HCT116 (cell line): ENCODE data around the gene RHOXF2. TPM values are rescaled to one million over a fixed set of nuclear protein-coding genes. Genes with fewer than 3 reads are reported as not detected.

Experiments used
- ATAC-seq: fragments of 200-7000 bp; cut with Tn5 transposase; 2 replicates; pipeline ENCODE4 v1.9.1; 2020; ENCODE audit warnings: mild to moderate bottlenecking, moderate library complexity
- BruUV-seq: library from RNA; stranded (reverse); fragments of 400-500 nt; replicated peaks from 2 replicates; lab custom pipeline; 2021; lab: Mats Ljungman, UMichigan
- CTCF ChIA-PET: fragments of 300-600 bp; sonication (Branson Sonifier 250); formaldehyde crosslinking; loops from one replicate; lab custom pipeline; 2021; ENCODE audit warnings: antibody characterized with exemption; lab: Charles Lee
- POLR2A ChIA-PET: fragments of 300-600, 350-600 bp; sonication (Branson Sonifier 250); formaldehyde crosslinking; loops from one replicate; lab custom pipeline; 2021; ENCODE audit warnings: antibody characterized with exemption; lab: Charles Lee
- RAD21 ChIA-PET, 2 experiments: fragments of 300-600 bp; sonication (Branson Sonifier 250); formaldehyde crosslinking; loops; one replicate each; lab custom pipeline; 2023; ENCODE audit warnings: low total read pairs in 2 of 2; ENCODE audit not compliant: uncharacterized antibody in 2 of 2, unreplicated experiment in 2 of 2, low non-redundant PET in 1 of 2; lab: Charles Lee
- DNase-seq: peaks from one replicate; pipeline ENCODE4 v3.0.0-alpha.2; 2010; ENCODE audit warnings: low read depth, low spot score
- H2AFZ ChIP-seq: fragments of 200-600 bp; shearing (Covaris generic), sonication (generic); 2 replicates; pipeline ENCODE4 v1.6.1; 2017; ENCODE audit warnings: low read depth, mixed run types, mixed read lengths, antibody characterized with exemption, low read length; ENCODE audit not compliant: poor library complexity, severe bottlenecking
- H3K27ac ChIP-seq: 2 replicates; pipeline ENCODE4 v1.5.1; 2012; ENCODE audit warnings: low read depth, low read length
- H3K27me3 ChIP-seq: fragments of 200-600 bp; sonication (generic); 2 replicates; pipeline ENCODE4 v1.6.1; 2016; ENCODE audit warnings: mixed run types, low read length, mixed read lengths; ENCODE audit not compliant: insufficient read depth
- H3K36me3 ChIP-seq, 2 experiments: fragments of 200-500 bp in 1 of 2; fragments of 200-600 bp in 1 of 2; sonication (Bioruptor generic) in 1 of 2; sonication (generic) in 1 of 2; 2 replicates each; pipeline versions ENCODE4 v1.5.1 to v1.6.1; 2014 to 2016; ENCODE audit warnings: low read length in 2 of 2, inconsistent platforms in 1 of 2, mixed read lengths in 1 of 2, mixed run types in 1 of 2; ENCODE audit not compliant: insufficient read depth in 2 of 2, control insufficient read depth in 1 of 2
- H3K4me1 ChIP-seq, 2 experiments: fragments of 200-600 bp in 1 of 2; sonication (generic) in 1 of 2; 2 replicates each; pipeline versions ENCODE4 v1.5.1 to v1.6.1; 2012 to 2017; ENCODE audit warnings: low read length in 2 of 2, inconsistent platforms in 1 of 2, mild to moderate bottlenecking in 1 of 2, mixed read lengths in 1 of 2, mixed run types in 1 of 2, moderate library complexity in 1 of 2; ENCODE audit not compliant: insufficient read depth in 2 of 2, control insufficient read depth in 1 of 2
- H3K4me2 ChIP-seq: fragments of 200-600 bp; sonication (generic); 2 replicates; pipeline ENCODE4 v1.6.1; 2017; ENCODE audit warnings: mixed run types, low read length, mixed read lengths
- H3K4me3 ChIP-seq, 2 experiments: fragments of 200-600 bp in 1 of 2; sonication (generic) in 1 of 2; replicated peaks in 1 of 2; 2 replicates each; pipeline ENCODE4 v1.5.1; 2011 to 2016; ENCODE audit warnings: low read length in 2 of 2, control low read depth in 1 of 2, low read depth in 1 of 2, mild to moderate bottlenecking in 1 of 2, mixed read lengths in 1 of 2, mixed run types in 1 of 2
- H3K79me2 ChIP-seq: fragments of 200-600 bp; sonication (generic); 2 replicates; pipeline ENCODE4 v1.6.1; 2017; ENCODE audit warnings: mild to moderate bottlenecking, mixed run types, low read length, moderate library complexity, mixed read lengths; ENCODE audit not compliant: insufficient read depth
- H3K9ac ChIP-seq: fragments of 200-600 bp; sonication (generic); 2 replicates; pipeline ENCODE4 v1.6.1; 2016; ENCODE audit warnings: low read length, mixed read lengths
- H3K9me2 ChIP-seq: fragments of 200-600 bp; sonication (generic), shearing (Covaris generic); 2 replicates; pipeline ENCODE4 v1.6.1; 2017; ENCODE audit warnings: mixed run types, mild to moderate bottlenecking, moderate library complexity; ENCODE audit not compliant: insufficient read depth
- H3K9me3 ChIP-seq, 2 experiments: fragments of 200-500 bp in 1 of 2; fragments of 200-600 bp in 1 of 2; sonication (Bioruptor generic) in 1 of 2; sonication (generic) in 1 of 2; 2 replicates each; pipeline ENCODE4 v1.6.1; 2014 to 2017; ENCODE audit warnings: low read length in 2 of 2, mixed read lengths in 2 of 2, inconsistent platforms in 1 of 2, low read depth in 1 of 2, mild to moderate bottlenecking in 1 of 2, mixed run types in 1 of 2, moderate library complexity in 1 of 2; ENCODE audit not compliant: control insufficient read depth in 1 of 2, insufficient read depth in 1 of 2
- H4K20me1 ChIP-seq: fragments of 200-600 bp; sonication (generic), shearing (Covaris generic); 2 replicates; pipeline ENCODE4 v1.6.1; 2017; ENCODE audit warnings: mixed run types, mild to moderate bottlenecking, moderate library complexity; ENCODE audit not compliant: insufficient read depth
- EZH2 ChIP-seq: fragments of 200-600 bp; sonication (generic); IDR thresholded peaks from 2 replicates; pipeline ENCODE4 v1.6.1; 2017; ENCODE audit warnings: antibody characterized with exemption, mixed run types
- JUND ChIP-seq: IDR thresholded peaks from 2 replicates; pipeline ENCODE4 v1.6.1; 2012
- RAD21 ChIP-seq: IDR thresholded peaks from 2 replicates; pipeline ENCODE4 v1.6.1; 2012; ENCODE audit warnings: low read depth, mild to moderate bottlenecking
- TCF7L2 ChIP-seq: IDR thresholded peaks from 2 replicates; pipeline ENCODE4 v1.7.0; 2011; ENCODE audit warnings: borderline replicate concordance, inconsistent platforms; ENCODE audit not compliant: insufficient read depth, insufficient read length; ENCODE audit errors: extremely low read depth
- ZBTB33 ChIP-seq: IDR thresholded peaks from 2 replicates; pipeline ENCODE4 v1.6.1; 2011; ENCODE audit warnings: mild to moderate bottlenecking, low read length, moderate library complexity; ENCODE audit not compliant: insufficient replicate concordance; ENCODE audit errors: extremely low read depth
- ZNF274 ChIP-seq: fragments of 200-500 bp; sonication (Bioruptor generic); IDR thresholded peaks from 2 replicates; pipeline ENCODE4 v1.6.1; 2014; ENCODE audit warnings: mild to moderate bottlenecking, low read depth, low read length, inconsistent platforms
- intact Hi-C: fragments of 100-400 bp; cut with micrococcal nuclease; formaldehyde crosslinking; loops from 2 replicates; pipeline ENCODE4 v1.10.0; 2022
- total RNA-seq: library from RNA; stranded (reverse); gene quantifications from one replicate; pipeline ENCODE4 v1.2.1, GENCODE V29; 2021; ENCODE audit not compliant: unreplicated experiment
- TF ChIP-seq, protein P1 (sequence below): IDR thresholded peaks from 2 replicates; pipeline ENCODE4 v1.6.1; 2012; ENCODE audit warnings: low read depth

Gene RHOXF2
- total RNA-seq, 1 experiment from 2014 or later, result 0.12 TPM

GRCh38 chrX:120137439-120137838 lies 21.0 kb upstream of the RHOXF2 start:
- Histone ChIP-seq H3K27me3 (no peaks in the 10 kb centered on the region), H3K4me3 (no peak overlapping the region)
- POLR2A ChIA-PET, result no interaction called here
- BruUV-seq, result no TSS peak
- TF ChIP-seq, protein P1, sequence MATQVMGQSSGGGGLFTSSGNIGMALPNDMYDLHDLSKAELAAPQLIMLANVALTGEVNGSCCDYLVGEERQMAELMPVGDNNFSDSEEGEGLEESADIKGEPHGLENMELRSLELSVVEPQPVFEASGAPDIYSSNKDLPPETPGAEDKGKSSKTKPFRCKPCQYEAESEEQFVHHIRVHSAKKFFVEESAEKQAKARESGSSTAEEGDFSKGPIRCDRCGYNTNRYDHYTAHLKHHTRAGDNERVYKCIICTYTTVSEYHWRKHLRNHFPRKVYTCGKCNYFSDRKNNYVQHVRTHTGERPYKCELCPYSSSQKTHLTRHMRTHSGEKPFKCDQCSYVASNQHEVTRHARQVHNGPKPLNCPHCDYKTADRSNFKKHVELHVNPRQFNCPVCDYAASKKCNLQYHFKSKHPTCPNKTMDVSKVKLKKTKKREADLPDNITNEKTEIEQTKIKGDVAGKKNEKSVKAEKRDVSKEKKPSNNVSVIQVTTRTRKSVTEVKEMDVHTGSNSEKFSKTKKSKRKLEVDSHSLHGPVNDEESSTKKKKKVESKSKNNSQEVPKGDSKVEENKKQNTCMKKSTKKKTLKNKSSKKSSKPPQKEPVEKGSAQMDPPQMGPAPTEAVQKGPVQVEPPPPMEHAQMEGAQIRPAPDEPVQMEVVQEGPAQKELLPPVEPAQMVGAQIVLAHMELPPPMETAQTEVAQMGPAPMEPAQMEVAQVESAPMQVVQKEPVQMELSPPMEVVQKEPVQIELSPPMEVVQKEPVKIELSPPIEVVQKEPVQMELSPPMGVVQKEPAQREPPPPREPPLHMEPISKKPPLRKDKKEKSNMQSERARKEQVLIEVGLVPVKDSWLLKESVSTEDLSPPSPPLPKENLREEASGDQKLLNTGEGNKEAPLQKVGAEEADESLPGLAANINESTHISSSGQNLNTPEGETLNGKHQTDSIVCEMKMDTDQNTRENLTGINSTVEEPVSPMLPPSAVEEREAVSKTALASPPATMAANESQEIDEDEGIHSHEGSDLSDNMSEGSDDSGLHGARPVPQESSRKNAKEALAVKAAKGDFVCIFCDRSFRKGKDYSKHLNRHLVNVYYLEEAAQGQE, result no peak
- TF ChIP-seq ZBTB33 (no peak), TCF7L2 (no peak), ZNF274 (no peak), RAD21 (no peak), EZH2 (no peak), JUND (no peak)
- TF ChIP-seq, all 23 proteins: peak for 0
- H3K36me3 ChIP-seq, result no peaks in the 10 kb centered on the region
- DNase-seq (no peak), ATAC-seq (no peak)
- no peaks in the 10 kb centered on the region for H3K4me1 ChIP-seq
- intact Hi-C loops, result no loop called here
- H3K79me2 ChIP-seq, result no peaks in the 10 kb centered on the region
- ChIA-PET RAD21 (no interaction called here), CTCF (no interaction called here)
- no peak overlapping the region for H3K4me2 ChIP-seq
- H3K9me2 ChIP-seq, result no peaks in the 10 kb centered on the region
- no peak overlapping the region for H3K9ac ChIP-seq
- H3K9me3 ChIP-seq, result no peaks in the 10 kb centered on the region
- H3K27ac ChIP-seq, result no peak overlapping the region
- no peak overlapping the region for H2AFZ ChIP-seq
- H4K20me1 ChIP-seq, result no peaks in the 10 kb centered on the region
